Nephron (organoid): ENCODE data around the gene MGAT2.

Experiments
- H3K27ac Mint-ChIP-seq, 3 experiments: 2 replicates each; pipeline ENCODE4 v1.8.0; 2020; ENCODE audit warnings: mixed read lengths in 3 of 3, mild to moderate bottlenecking in 2 of 3, moderate library complexity in 1 of 3
- H3K27me3 Mint-ChIP-seq: 2 replicates; pipeline ENCODE4 v1.8.0; 2021; ENCODE audit warnings: low read depth, mild to moderate bottlenecking, moderate library complexity, mixed read lengths
- H3K36me3 Mint-ChIP-seq: 2 replicates; pipeline ENCODE4 v1.8.0; 2020; ENCODE audit warnings: low read depth, mixed read lengths
- H3K4me1 Mint-ChIP-seq: 2 replicates; pipeline ENCODE4 v1.8.0; 2020; ENCODE audit warnings: mixed read lengths
- H3K4me3 Mint-ChIP-seq, 3 experiments: 2 replicates each; pipeline ENCODE4 v1.8.0; 2020; ENCODE audit warnings: mild to moderate bottlenecking in 3 of 3, mixed read lengths in 3 of 3, moderate library complexity in 2 of 3
- H3K9me3 Mint-ChIP-seq: 2 replicates; pipeline ENCODE4 v1.8.0; 2020; ENCODE audit warnings: mixed read lengths
- TF ChIP-seq, protein P1 (sequence below), 3 experiments: fragments of 200-600 bp; sonication (generic); IDR thresholded peaks; one replicate each; pipeline ENCODE4 v1.5.0; 2021; ENCODE audit warnings: antibody characterized with exemption in 3 of 3; ENCODE audit not compliant: unreplicated experiment in 3 of 3

MGAT2 gene

DNA sequence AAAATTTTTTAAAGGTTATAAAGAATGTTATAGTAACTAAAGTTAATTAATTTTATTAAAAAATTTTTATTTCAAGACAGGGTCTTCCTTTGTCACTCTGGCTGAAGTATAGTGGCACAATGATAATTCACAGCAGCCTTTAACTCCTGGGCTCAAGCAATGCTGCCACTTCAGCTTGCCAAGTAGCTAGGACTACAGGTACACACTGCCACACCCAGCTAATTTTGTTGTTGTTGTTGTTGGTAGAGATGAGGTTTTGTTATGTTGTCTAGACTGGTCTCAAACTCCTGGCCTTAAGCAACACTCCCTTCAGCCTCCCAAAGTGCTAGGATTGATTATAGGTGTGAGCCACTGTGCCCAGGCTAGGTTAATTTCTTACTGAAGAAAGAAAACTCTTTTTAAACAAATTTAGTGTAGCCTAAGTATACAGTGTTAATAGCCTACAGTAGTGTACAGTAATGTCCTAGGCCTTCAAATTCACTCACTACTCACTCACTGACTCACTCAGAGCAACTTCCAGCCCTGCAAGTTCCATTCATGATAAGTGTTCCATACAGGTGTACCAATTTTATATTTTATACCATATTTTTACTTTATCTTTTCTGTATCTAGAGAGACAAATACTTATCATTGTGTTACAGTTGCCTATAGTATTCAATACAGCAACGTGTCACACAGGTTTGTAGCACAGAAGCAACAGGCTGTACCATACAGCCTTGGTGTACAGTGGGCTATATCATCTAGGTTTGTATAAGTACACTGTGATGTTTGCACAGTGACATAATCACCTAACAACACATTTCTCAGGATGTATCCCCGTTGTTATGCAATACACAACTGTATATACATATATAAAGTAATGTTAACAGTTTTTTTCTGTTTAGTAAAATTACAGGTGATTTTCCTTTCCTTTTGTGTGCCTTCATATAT, 39.2 kb downstream of the MGAT2 start:
- TF ChIP-seq, protein P1, sequence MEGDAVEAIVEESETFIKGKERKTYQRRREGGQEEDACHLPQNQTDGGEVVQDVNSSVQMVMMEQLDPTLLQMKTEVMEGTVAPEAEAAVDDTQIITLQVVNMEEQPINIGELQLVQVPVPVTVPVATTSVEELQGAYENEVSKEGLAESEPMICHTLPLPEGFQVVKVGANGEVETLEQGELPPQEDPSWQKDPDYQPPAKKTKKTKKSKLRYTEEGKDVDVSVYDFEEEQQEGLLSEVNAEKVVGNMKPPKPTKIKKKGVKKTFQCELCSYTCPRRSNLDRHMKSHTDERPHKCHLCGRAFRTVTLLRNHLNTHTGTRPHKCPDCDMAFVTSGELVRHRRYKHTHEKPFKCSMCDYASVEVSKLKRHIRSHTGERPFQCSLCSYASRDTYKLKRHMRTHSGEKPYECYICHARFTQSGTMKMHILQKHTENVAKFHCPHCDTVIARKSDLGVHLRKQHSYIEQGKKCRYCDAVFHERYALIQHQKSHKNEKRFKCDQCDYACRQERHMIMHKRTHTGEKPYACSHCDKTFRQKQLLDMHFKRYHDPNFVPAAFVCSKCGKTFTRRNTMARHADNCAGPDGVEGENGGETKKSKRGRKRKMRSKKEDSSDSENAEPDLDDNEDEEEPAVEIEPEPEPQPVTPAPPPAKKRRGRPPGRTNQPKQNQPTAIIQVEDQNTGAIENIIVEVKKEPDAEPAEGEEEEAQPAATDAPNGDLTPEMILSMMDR (IDR thresholded peaks at IDR 0.05; ENCODE audit: unreplicated experiment in 3 of 3) = no peak
- Mint-ChIP-seq H3K36me3 (peaks cover 3% of the 10 kb centered on the region), H3K4me3 (no peak overlapping the region), H3K27ac (no peak overlapping the region), H3K27me3 (no peaks in the 10 kb centered on the region), H3K4me1 (no peaks in the 10 kb centered on the region), H3K9me3 (no peaks in the 10 kb centered on the region)

DNA sequence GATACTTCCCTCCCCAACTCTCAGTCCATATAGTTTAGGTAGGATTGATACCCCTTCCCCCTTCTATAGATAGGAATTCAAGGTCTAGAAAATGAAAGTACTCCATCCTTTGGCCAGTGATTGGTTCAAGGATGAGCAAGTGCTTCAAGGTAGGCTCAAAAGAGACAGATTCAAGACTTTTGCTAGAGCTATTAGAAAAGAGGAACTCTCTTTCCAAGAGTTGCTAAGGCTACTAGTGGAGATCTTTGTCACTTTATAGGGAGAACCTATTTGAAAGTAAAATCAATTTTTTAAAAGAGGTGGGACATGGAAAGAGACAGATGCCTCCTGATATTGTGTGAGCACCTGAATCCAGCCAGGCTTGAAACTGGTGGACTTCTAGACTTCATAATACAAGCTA, 49.9 kb downstream of the MGAT2 start:
- H3K4me3 Mint-ChIP-seq = no peak overlapping the region
- H3K27me3 Mint-ChIP-seq = no peaks in the 10 kb centered on the region
- H3K4me1 Mint-ChIP-seq = no peaks in the 10 kb centered on the region
- H3K36me3 Mint-ChIP-seq = peaks cover 27% of the 10 kb centered on the region
- TF ChIP-seq, protein P1 (IDR thresholded peaks at IDR 0.05; ENCODE audit: unreplicated experiment in 3 of 3) = no peak
- H3K9me3 Mint-ChIP-seq = no peaks in the 10 kb centered on the region
- no peak overlapping the region for H3K27ac Mint-ChIP-seq
